ENCODE results near the gene TMEM63A. TPM values are rescaled to one million over a fixed set of nuclear protein-coding genes. Genes with fewer than 3 reads are reported as not detected.

The TMEM63A gene
- total RNA-seq, 2 experiments from 2014 or later = 52.2 to 59.1 TPM

GRCh38 chr1:225921734-225922709, 39.8 kb upstream of the TMEM63A start:
- intact Hi-C loops (cut with micrococcal nuclease) = loop anchor here (10.0 kb wide), 1 partner anchor 143 kb away; the partner anchor contains the start of gene H3-3A
- CTCF ChIA-PET = interaction anchor here (0.8 to 1.6 kb wide), 2 partner anchors 145 to 447 kb away, joined by 3 to 6 read pairs; partner anchors contain the start of gene SRP9
- Mint-ChIP-seq H3K27ac (no peak overlapping the region), H3K4me3 (peak overlapping the region; percentile 95), H3K9me3 (no peaks in the 10 kb centered on the region), H3K27me3 (no peaks in the 10 kb centered on the region), H3K4me1 (ENCODE audit: low read depth) (peaks cover 34% of the 10 kb centered on the region), H3K36me3 (peaks cover 40% of the 10 kb centered on the region)
- POLR2A ChIA-PET = interaction anchor here (1.1 to 3.6 kb wide), 2 partner anchors 24 to 37 kb away, joined by 3 to 14 read pairs; no protein-coding TSS in a partner anchor
- no peak for DNase-seq

- peak overlapping the region; percentile 13 for H3K4me3 Mint-ChIP-seq
- POLR2A ChIA-PET = interaction anchor here (1.0 kb wide), 1 partner anchor 37 kb away, joined by 5 read pairs; no protein-coding TSS in a partner anchor
Observed at GRCh38 chr1:225919906-225920305, 37.7 kb upstream of the TMEM63A start.

GRCh38 chr1:225918280-225918679, 36.1 kb upstream of the TMEM63A start:
- Mint-ChIP-seq H3K27ac (no peak overlapping the region), H3K4me3 (no peak overlapping the region), H3K36me3 (peaks cover 42% of the 10 kb centered on the region), H3K4me1 (ENCODE audit: low read depth) (peaks cover 32% of the 10 kb centered on the region), H3K9me3 (no peaks in the 10 kb centered on the region), H3K27me3 (no peaks in the 10 kb centered on the region)
- intact Hi-C loops (cut with micrococcal nuclease) = no loop called here
- ChIA-PET CTCF (interaction anchor here (1.0 kb wide), 1 partner anchor 444 kb away, joined by 3 read pairs; no protein-coding TSS in a partner anchor), POLR2A (no interaction called here)
- no peak for DNase-seq

More at GRCh38 chr1:225919906-225920305, 37.7 kb upstream of the TMEM63A start:
- no peaks in the 10 kb centered on the region for H3K9me3 Mint-ChIP-seq
- peak; percentile 72 for DNase-seq
- no peaks in the 10 kb centered on the region for H3K27me3 Mint-ChIP-seq
- CTCF ChIA-PET = interaction anchor here (0.7 to 1.4 kb wide), 2 partner anchors 9 to 43 kb away, joined by 3 to 5 read pairs; no protein-coding TSS in a partner anchor
- intact Hi-C loops (cut with micrococcal nuclease) = loop anchor here (10.0 kb wide), 1 partner anchor 145 kb away; the partner anchor contains the start of gene H3-3A
- peaks cover 32% of the 10 kb centered on the region for H3K4me1 Mint-ChIP-seq (ENCODE audit: low read depth)
- H3K27ac Mint-ChIP-seq = peak overlapping the region; percentile 74
- peaks cover 43% of the 10 kb centered on the region for H3K36me3 Mint-ChIP-seq

GRCh38 chr1:225917536-225917935, 35.4 kb upstream of the TMEM63A start:
- Mint-ChIP-seq H3K27me3 (no peaks in the 10 kb centered on the region), H3K4me3 (no peak overlapping the region), H3K4me1 (ENCODE audit: low read depth) (peaks cover 27% of the 10 kb centered on the region), H3K27ac (no peak overlapping the region), H3K36me3 (peaks cover 38% of the 10 kb centered on the region), H3K9me3 (no peaks in the 10 kb centered on the region)
- ChIA-PET CTCF (no interaction called here), POLR2A (no interaction called here)
- no peak for DNase-seq
- intact Hi-C loops (cut with micrococcal nuclease) = no loop called here

DNA sequence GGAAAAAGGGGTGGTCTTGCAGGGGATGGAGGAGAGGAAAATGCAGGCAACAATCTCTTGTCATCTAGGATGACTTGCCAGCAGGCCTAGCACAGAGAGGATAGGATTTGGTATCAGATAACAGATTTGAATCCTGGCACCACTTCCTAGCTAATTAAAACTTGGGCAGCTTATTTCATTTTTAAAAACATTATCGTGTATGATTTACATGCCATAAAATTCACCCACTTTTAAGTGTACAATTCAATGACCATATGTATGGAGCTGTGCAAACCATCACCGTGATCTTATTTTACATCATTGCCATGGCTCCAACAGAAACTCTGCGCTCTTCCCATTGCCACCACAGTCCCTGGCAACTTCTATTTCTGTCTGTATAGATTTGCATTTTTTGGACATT, 34.9 kb upstream of the TMEM63A start:
- Mint-ChIP-seq H3K4me3 (no peak overlapping the region), H3K4me1 (ENCODE audit: low read depth) (peaks cover 23% of the 10 kb centered on the region), H3K27ac (no peak overlapping the region), H3K27me3 (no peaks in the 10 kb centered on the region), H3K9me3 (no peaks in the 10 kb centered on the region), H3K36me3 (peaks cover 36% of the 10 kb centered on the region)
- ChIA-PET POLR2A (no interaction called here), CTCF (no interaction called here)
- DNase-seq = no peak
- intact Hi-C loops (cut with micrococcal nuclease) = no loop called here

GRCh38 chr1:225915538-225915991, 33.4 kb upstream of the TMEM63A start:
- intact Hi-C loops (cut with micrococcal nuclease) = no loop called here
- no peak overlapping the region for H3K4me3 Mint-ChIP-seq
- H3K36me3 Mint-ChIP-seq = peaks cover 26% of the 10 kb centered on the region
- no peaks in the 10 kb centered on the region for H3K27me3 Mint-ChIP-seq
- DNase-seq = no peak
- H3K27ac Mint-ChIP-seq = no peak overlapping the region
- H3K9me3 Mint-ChIP-seq = no peaks in the 10 kb centered on the region
- CTCF ChIA-PET = interaction anchor here (3.1 kb wide), 1 partner anchor 442 kb away, joined by 7 read pairs; no protein-coding TSS in a partner anchor
- peaks cover 21% of the 10 kb centered on the region for H3K4me1 Mint-ChIP-seq (ENCODE audit: low read depth)
- POLR2A ChIA-PET = interaction anchor here (0.7 kb wide), 1 partner anchor 32 kb away, joined by 3 read pairs; no protein-coding TSS in a partner anchor

- intact Hi-C loops (cut with micrococcal nuclease) = loop anchor here (5.0 kb wide), 1 partner anchor 48 kb away; no protein-coding TSS in a partner anchor
- Mint-ChIP-seq H3K9me3 (no peaks in the 10 kb centered on the region), H3K36me3 (peaks cover 22% of the 10 kb centered on the region), H3K4me1 (ENCODE audit: low read depth) (peaks cover 21% of the 10 kb centered on the region), H3K27me3 (no peaks in the 10 kb centered on the region), H3K4me3 (no peak overlapping the region), H3K27ac (no peak overlapping the region)
- DNase-seq = no peak
- CTCF ChIA-PET = interaction anchor here (3.1 kb wide), 1 partner anchor 441 kb away, joined by 7 read pairs; no protein-coding TSS in a partner anchor
- POLR2A ChIA-PET = no interaction called here
Observed at GRCh38 chr1:225914947-225915346, 32.8 kb upstream of the TMEM63A start.

DNA sequence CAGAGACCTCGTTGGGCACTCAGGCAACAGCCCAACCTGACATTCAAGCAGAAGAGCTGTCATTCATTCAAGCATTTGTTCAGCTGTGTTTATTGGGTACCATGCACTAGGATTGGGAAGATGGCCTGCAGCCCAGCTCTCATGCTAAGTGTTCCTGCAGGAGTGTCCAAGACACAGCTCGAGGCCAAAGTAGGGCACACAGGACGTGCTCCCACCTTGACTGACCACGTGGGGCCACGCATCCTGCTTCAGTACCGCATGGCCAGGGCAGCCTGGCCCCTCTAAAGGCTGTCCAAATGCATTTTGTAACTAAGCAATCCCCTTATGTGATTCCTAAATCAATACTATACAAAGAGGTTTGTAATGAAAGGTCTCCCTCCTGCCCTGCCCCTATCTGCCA, 32.2 kb upstream of the TMEM63A start:
- Mint-ChIP-seq H3K36me3 (peaks cover 16% of the 10 kb centered on the region), H3K27me3 (no peaks in the 10 kb centered on the region), H3K4me3 (no peak overlapping the region), H3K27ac (no peak overlapping the region), H3K4me1 (ENCODE audit: low read depth) (peaks cover 21% of the 10 kb centered on the region), H3K9me3 (no peaks in the 10 kb centered on the region)
- POLR2A ChIA-PET = no interaction called here
- intact Hi-C loops (cut with micrococcal nuclease) = loop anchor here (5.0 kb wide), 1 partner anchor 47 kb away; no protein-coding TSS in a partner anchor
- DNase-seq = no peak
- CTCF ChIA-PET = interaction anchor here (3.1 kb wide), 1 partner anchor 440 kb away, joined by 7 read pairs; no protein-coding TSS in a partner anchor

- H3K4me3 Mint-ChIP-seq = no peak overlapping the region
Observed at GRCh38 chr1:225911191-225912130, 29.3 kb upstream of the TMEM63A start.

GRCh38 chr1:225909477-225909876, 27.3 kb upstream of the TMEM63A start:
- no peaks in the 10 kb centered on the region for H3K27me3 Mint-ChIP-seq
- no peak for DNase-seq
- peaks cover 22% of the 10 kb centered on the region for H3K4me1 Mint-ChIP-seq (ENCODE audit: low read depth)
- H3K27ac Mint-ChIP-seq = no peak overlapping the region
- H3K9me3 Mint-ChIP-seq = no peaks in the 10 kb centered on the region
- no peak overlapping the region for H3K4me3 Mint-ChIP-seq
- POLR2A ChIA-PET = no interaction called here
- intact Hi-C loops (cut with micrococcal nuclease) = no loop called here
- H3K36me3 Mint-ChIP-seq = no peaks in the 10 kb centered on the region
- CTCF ChIA-PET = interaction anchor here (0.9 to 5.2 kb wide), 8 partner anchors 11 to 435 kb away, joined by 3 to 41 read pairs (median 12); partner anchors contain the start of genes EPHX1, PYCR2, SRP9 and TMEM63A

More at GRCh38 chr1:225911191-225912130, 29.3 kb upstream of the TMEM63A start:
- no peaks in the 10 kb centered on the region for H3K9me3 Mint-ChIP-seq
- CTCF ChIA-PET = interaction anchor here (0.5 to 5.2 kb wide), 30 partner anchors 9 to 1474 kb away, joined by 3 to 41 read pairs (median 4); partner anchors contain the start of genes PYCR2, SDE2, SRP9 and TMEM63A
- no peaks in the 10 kb centered on the region for H3K36me3 Mint-ChIP-seq
- DNase-seq = peak; percentile 80
- intact Hi-C loops (cut with micrococcal nuclease) = loop anchor here (1.0 to 5.0 kb wide), 4 partner anchors 29 to 436 kb away; partner anchors contain the start of gene TMEM63A
- H3K4me1 Mint-ChIP-seq (ENCODE audit: low read depth) = peaks cover 20% of the 10 kb centered on the region
- POLR2A ChIA-PET = interaction anchor here (0.9 to 1.8 kb wide), 3 partner anchors 12 to 134 kb away, joined by 3 to 6 read pairs (median 4); partner anchors contain the start of genes PYCR2 and SRP9
- no peak overlapping the region for H3K27ac Mint-ChIP-seq
- no peaks in the 10 kb centered on the region for H3K27me3 Mint-ChIP-seq

GRCh38 chr1:225908773-225909172, 26.6 kb upstream of the TMEM63A start:
- Mint-ChIP-seq H3K4me1 (ENCODE audit: low read depth) (peaks cover 22% of the 10 kb centered on the region), H3K9me3 (no peaks in the 10 kb centered on the region), H3K27me3 (no peaks in the 10 kb centered on the region), H3K36me3 (no peaks in the 10 kb centered on the region), H3K27ac (no peak overlapping the region), H3K4me3 (no peak overlapping the region)
- CTCF ChIA-PET = interaction anchor here (0.8 to 5.2 kb wide), 5 partner anchors 11 to 434 kb away, joined by 3 to 35 read pairs (median 4); partner anchors contain the start of genes EPHX1 and SRP9
- DNase-seq = no peak
- intact Hi-C loops (cut with micrococcal nuclease) = no loop called here
- POLR2A ChIA-PET = no interaction called here

All from activated CD4-positive, alpha-beta memory T cell treated with anti-CD3 and anti-CD28 coated beads for 36 hours (primary cell).